ENCODE measurements around the gene RAB28. TPM values are rescaled to one million over a fixed set of nuclear protein-coding genes. Genes with fewer than 3 reads are reported as not detected.

RAB28 gene
- total RNA-seq, 3 donors from 2014 or later (not counting 1 experiment from before 2014, with no cell fraction given), result 10.2 to 13.1 (median 12.9) TPM

- no peak overlapping the region for H3K4me3 Mint-ChIP-seq
- peaks cover 9% of the 10 kb centered on the region for H3K36me3 Mint-ChIP-seq
- no peaks in the 10 kb centered on the region for H3K36me3 ChIP-seq (ENCODE audit: control insufficient read depth, insufficient read depth, low read length)
- ATAC-seq (no peak), DNase-seq (no peak)
- no peak overlapping the region for H3K4me3 ChIP-seq (ENCODE audit: low read length)
- H3K4me1 Mint-ChIP-seq, result no peaks in the 10 kb centered on the region
- H3K9me3 ChIP-seq (ENCODE audit: control insufficient read depth, insufficient read depth, low read length), result peaks cover 6% of the 10 kb centered on the region
- intact Hi-C loops (cut with micrococcal nuclease), result no loop called here
- H3K27ac Mint-ChIP-seq, result no peak overlapping the region
- H3K27me3 Mint-ChIP-seq (ENCODE audit: low read depth in 2 of 2), result no peaks in the 10 kb centered on the region
- H3K27ac ChIP-seq (ENCODE audit: low read length), result no peak overlapping the region
- H3K4me1 ChIP-seq (ENCODE audit: control insufficient read depth, insufficient read depth, low read length), result no peaks in the 10 kb centered on the region
- peaks cover 4 to 18% of the 10 kb centered on the region in 2 donors for H3K9me3 Mint-ChIP-seq
- 97% methylated on average over 3 of the region's 3 CpGs for WGBS (ENCODE audit: insufficient coverage)
- TF ChIP-seq, protein P1, sequence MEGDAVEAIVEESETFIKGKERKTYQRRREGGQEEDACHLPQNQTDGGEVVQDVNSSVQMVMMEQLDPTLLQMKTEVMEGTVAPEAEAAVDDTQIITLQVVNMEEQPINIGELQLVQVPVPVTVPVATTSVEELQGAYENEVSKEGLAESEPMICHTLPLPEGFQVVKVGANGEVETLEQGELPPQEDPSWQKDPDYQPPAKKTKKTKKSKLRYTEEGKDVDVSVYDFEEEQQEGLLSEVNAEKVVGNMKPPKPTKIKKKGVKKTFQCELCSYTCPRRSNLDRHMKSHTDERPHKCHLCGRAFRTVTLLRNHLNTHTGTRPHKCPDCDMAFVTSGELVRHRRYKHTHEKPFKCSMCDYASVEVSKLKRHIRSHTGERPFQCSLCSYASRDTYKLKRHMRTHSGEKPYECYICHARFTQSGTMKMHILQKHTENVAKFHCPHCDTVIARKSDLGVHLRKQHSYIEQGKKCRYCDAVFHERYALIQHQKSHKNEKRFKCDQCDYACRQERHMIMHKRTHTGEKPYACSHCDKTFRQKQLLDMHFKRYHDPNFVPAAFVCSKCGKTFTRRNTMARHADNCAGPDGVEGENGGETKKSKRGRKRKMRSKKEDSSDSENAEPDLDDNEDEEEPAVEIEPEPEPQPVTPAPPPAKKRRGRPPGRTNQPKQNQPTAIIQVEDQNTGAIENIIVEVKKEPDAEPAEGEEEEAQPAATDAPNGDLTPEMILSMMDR (IDR thresholded peaks at IDR 0.05), result no peak
- no peaks in the 10 kb centered on the region for H3K27me3 ChIP-seq (ENCODE audit: control insufficient read depth, insufficient read depth, low read length)
Observed at GRCh38 chr4:13325744-13326143, 158.4 kb downstream of the RAB28 start.

DNA sequence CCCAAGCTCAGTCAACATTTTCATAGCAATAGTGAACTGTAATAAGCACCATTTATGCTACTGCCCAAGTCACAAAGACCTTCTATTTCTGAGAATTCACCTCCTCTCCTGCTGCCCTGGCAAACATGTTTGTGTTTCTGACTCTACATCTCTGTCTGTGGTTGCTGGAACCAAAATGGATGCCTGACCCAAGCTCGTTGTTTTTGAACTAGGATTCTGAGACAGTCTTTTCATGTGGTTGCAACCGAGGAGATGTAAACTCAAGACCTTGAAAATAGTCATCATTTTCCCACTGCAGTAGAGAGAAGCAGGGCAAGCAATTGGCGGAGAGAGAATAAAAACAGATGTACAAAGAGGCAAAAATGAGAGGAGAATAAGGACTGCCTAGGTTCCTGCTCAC lies 160.2 kb downstream of the RAB28 start:
- no peak overlapping the region for H3K4me3 Mint-ChIP-seq
- 79% methylated on average over 3 of the region's 3 CpGs for WGBS (ENCODE audit: insufficient coverage)
- H3K27me3 ChIP-seq (ENCODE audit: control insufficient read depth, insufficient read depth, low read length), result no peaks in the 10 kb centered on the region
- H3K4me3 ChIP-seq (ENCODE audit: low read length), result no peak overlapping the region
- H3K9me3 ChIP-seq (ENCODE audit: control insufficient read depth, insufficient read depth, low read length), result peaks cover 6% of the 10 kb centered on the region
- no peaks in the 10 kb centered on the region for H3K4me1 ChIP-seq (ENCODE audit: control insufficient read depth, insufficient read depth, low read length)
- peaks cover 6 to 21% of the 10 kb centered on the region in 2 donors for H3K9me3 Mint-ChIP-seq
- DNase-seq (no peak), ATAC-seq (no peak)
- H3K27ac ChIP-seq (ENCODE audit: low read length), result no peak overlapping the region
- no peaks in the 10 kb centered on the region for H3K27me3 Mint-ChIP-seq (ENCODE audit: low read depth in 2 of 2)
- H3K27ac Mint-ChIP-seq, result no peak overlapping the region
- intact Hi-C loops (cut with micrococcal nuclease), result no loop called here
- no peaks in the 10 kb centered on the region for H3K36me3 ChIP-seq (ENCODE audit: control insufficient read depth, insufficient read depth, low read length)
- TF ChIP-seq, protein P1 (IDR thresholded peaks at IDR 0.05), result no peak
- H3K4me1 Mint-ChIP-seq, result no peaks in the 10 kb centered on the region
- H3K36me3 Mint-ChIP-seq, result peaks cover 14% of the 10 kb centered on the region

- Histone ChIP-seq H3K27me3 (ENCODE audit: control insufficient read depth, insufficient read depth, low read length) (no peaks in the 10 kb centered on the region), H3K27ac (ENCODE audit: low read length) (no peak overlapping the region), H3K36me3 (ENCODE audit: control insufficient read depth, insufficient read depth, low read length) (no peaks in the 10 kb centered on the region), H3K4me1 (ENCODE audit: control insufficient read depth, insufficient read depth, low read length) (no peaks in the 10 kb centered on the region), H3K9me3 (ENCODE audit: control insufficient read depth, insufficient read depth, low read length) (peaks cover 6% of the 10 kb centered on the region), H3K4me3 (ENCODE audit: low read length) (no peak overlapping the region)
- intact Hi-C loops (cut with micrococcal nuclease), result no loop called here
- peaks cover 4 to 19% of the 10 kb centered on the region in 2 donors for H3K9me3 Mint-ChIP-seq
- H3K4me3 Mint-ChIP-seq, result no peak overlapping the region
- peaks cover 8% of the 10 kb centered on the region for H3K36me3 Mint-ChIP-seq
- H3K27ac Mint-ChIP-seq, result no peak overlapping the region
- DNase-seq (no peak), ATAC-seq (no peak)
- no peaks in the 10 kb centered on the region for H3K27me3 Mint-ChIP-seq (ENCODE audit: low read depth in 2 of 2)
- TF ChIP-seq, protein P1 (IDR thresholded peaks at IDR 0.05), result no peak
- no peaks in the 10 kb centered on the region for H3K4me1 Mint-ChIP-seq
Observed at GRCh38 chr4:13322681-13323101, 161.4 kb downstream of the RAB28 start.

Other genes starting within 250 kb of the RAB28 start
- gene NKX3-2, start 60.2 kb upstream of the RAB28 start, total RNA-seq, result not detected
- 10 to 100 TPM; 62.2 to 69.1 (median 67.7) TPM for gene BOD1L1, start 143.4 kb upstream of the RAB28 start, total RNA-seq